GM23338 (cell line): ENCODE results near the gene STRBP. TPM values are rescaled to one million over a fixed set of nuclear protein-coding genes. Genes with fewer than 3 reads are reported as not detected.

ENCODE experiments used
- CREB1 ChIP-seq: fragments of 250-450 bp; sonication (Bioruptor Pico); IDR thresholded peaks from 2 replicates; pipeline ENCODE4 v1.5.0; 2020; ENCODE audit warnings: low read depth, mild to moderate bottlenecking, moderate library complexity
- EZH2 ChIP-seq: fragments of 200-600 bp; sonication (generic); IDR thresholded peaks from one replicate; pipeline ENCODE4 v1.8.0; 2017; ENCODE audit warnings: antibody characterized with exemption, mild to moderate bottlenecking, low read depth; ENCODE audit not compliant: unreplicated experiment
- EZH2phosphoT487 ChIP-seq: fragments of 200-600 bp; sonication (generic); IDR thresholded peaks from one replicate; pipeline ENCODE4 v1.8.1; 2018; ENCODE audit warnings: antibody characterized with exemption; ENCODE audit not compliant: unreplicated experiment
- JUNB ChIP-seq: IDR thresholded peaks from one replicate; pipeline ENCODE4 v1.6.1; 2016; ENCODE audit warnings: antibody characterized with exemption; ENCODE audit not compliant: unreplicated experiment
- NANOG ChIP-seq: IDR thresholded peaks from 2 replicates; pipeline ENCODE4 v1.6.1; 2016; ENCODE audit warnings: antibody characterized with exemption, borderline replicate concordance
- POLR2AphosphoS5 ChIP-seq: IDR thresholded peaks from 2 replicates; pipeline ENCODE4 v1.6.1; 2016; ENCODE audit warnings: antibody characterized with exemption, low read depth
- STAT1 ChIP-seq: IDR thresholded peaks from one replicate; pipeline ENCODE4 v1.6.1; 2016; ENCODE audit warnings: antibody characterized with exemption; ENCODE audit not compliant: unreplicated experiment
- ZNF114 ChIP-seq: fragments of 250-450 bp; sonication (Bioruptor Pico); IDR thresholded peaks from 2 replicates; pipeline ENCODE4 v1.5.0; 2020; ENCODE audit warnings: mild to moderate bottlenecking, moderate library complexity
- ZNF331 ChIP-seq: fragments of 250-450 bp; sonication (Bioruptor Pico); IDR thresholded peaks from 2 replicates; pipeline ENCODE4 v1.5.0; 2020; ENCODE audit warnings: low read depth, mild to moderate bottlenecking, moderate library complexity
- polyA plus RNA-seq: library from polyadenylated mRNA; unstranded; fragments of >200 nt; fragmentation: Nextera tagmentation; extraction: Ambion mirVana; gene quantifications from 2 replicates; pipeline ENCODE4 v1.2.1, GENCODE V29; 2016
- total RNA-seq: library from RNA; depleted of rRNA; stranded (reverse); fragments of >200 nt; shearing (Covaris generic); gene quantifications from 2 replicates; pipeline ENCODE4 v1.2.3, GENCODE V29; 2014
- TF ChIP-seq, protein P1 (sequence below): fragments of 250-450 bp; sonication (Bioruptor Pico); IDR thresholded peaks from 2 replicates; pipeline ENCODE4 v1.5.0; 2020; ENCODE audit warnings: mild to moderate bottlenecking, moderate library complexity
- TF ChIP-seq, protein P2 (sequence below): IDR thresholded peaks from one replicate; pipeline ENCODE4 v1.6.1; 2018; ENCODE audit warnings: antibody characterized with exemption; ENCODE audit not compliant: unreplicated experiment
- TF ChIP-seq, protein P3 (sequence below), 2 experiments: fragments of 200-600 bp in 1 of 2; sonication (generic) in 1 of 2; conservative IDR thresholded peaks; 2 replicates each; pipeline versions ENCODE4 v1.5.1 to v1.6.1; 2016 to 2017; ENCODE audit warnings: antibody characterized with exemption in 2 of 2, low read depth in 2 of 2, mild to moderate bottlenecking in 2 of 2, moderate library complexity in 1 of 2

Gene STRBP
- total and polyA plus RNA-seq, 2 experiments from 2014 or later = 80.5 to 116 TPM

- TF ChIP-seq, protein P1, sequence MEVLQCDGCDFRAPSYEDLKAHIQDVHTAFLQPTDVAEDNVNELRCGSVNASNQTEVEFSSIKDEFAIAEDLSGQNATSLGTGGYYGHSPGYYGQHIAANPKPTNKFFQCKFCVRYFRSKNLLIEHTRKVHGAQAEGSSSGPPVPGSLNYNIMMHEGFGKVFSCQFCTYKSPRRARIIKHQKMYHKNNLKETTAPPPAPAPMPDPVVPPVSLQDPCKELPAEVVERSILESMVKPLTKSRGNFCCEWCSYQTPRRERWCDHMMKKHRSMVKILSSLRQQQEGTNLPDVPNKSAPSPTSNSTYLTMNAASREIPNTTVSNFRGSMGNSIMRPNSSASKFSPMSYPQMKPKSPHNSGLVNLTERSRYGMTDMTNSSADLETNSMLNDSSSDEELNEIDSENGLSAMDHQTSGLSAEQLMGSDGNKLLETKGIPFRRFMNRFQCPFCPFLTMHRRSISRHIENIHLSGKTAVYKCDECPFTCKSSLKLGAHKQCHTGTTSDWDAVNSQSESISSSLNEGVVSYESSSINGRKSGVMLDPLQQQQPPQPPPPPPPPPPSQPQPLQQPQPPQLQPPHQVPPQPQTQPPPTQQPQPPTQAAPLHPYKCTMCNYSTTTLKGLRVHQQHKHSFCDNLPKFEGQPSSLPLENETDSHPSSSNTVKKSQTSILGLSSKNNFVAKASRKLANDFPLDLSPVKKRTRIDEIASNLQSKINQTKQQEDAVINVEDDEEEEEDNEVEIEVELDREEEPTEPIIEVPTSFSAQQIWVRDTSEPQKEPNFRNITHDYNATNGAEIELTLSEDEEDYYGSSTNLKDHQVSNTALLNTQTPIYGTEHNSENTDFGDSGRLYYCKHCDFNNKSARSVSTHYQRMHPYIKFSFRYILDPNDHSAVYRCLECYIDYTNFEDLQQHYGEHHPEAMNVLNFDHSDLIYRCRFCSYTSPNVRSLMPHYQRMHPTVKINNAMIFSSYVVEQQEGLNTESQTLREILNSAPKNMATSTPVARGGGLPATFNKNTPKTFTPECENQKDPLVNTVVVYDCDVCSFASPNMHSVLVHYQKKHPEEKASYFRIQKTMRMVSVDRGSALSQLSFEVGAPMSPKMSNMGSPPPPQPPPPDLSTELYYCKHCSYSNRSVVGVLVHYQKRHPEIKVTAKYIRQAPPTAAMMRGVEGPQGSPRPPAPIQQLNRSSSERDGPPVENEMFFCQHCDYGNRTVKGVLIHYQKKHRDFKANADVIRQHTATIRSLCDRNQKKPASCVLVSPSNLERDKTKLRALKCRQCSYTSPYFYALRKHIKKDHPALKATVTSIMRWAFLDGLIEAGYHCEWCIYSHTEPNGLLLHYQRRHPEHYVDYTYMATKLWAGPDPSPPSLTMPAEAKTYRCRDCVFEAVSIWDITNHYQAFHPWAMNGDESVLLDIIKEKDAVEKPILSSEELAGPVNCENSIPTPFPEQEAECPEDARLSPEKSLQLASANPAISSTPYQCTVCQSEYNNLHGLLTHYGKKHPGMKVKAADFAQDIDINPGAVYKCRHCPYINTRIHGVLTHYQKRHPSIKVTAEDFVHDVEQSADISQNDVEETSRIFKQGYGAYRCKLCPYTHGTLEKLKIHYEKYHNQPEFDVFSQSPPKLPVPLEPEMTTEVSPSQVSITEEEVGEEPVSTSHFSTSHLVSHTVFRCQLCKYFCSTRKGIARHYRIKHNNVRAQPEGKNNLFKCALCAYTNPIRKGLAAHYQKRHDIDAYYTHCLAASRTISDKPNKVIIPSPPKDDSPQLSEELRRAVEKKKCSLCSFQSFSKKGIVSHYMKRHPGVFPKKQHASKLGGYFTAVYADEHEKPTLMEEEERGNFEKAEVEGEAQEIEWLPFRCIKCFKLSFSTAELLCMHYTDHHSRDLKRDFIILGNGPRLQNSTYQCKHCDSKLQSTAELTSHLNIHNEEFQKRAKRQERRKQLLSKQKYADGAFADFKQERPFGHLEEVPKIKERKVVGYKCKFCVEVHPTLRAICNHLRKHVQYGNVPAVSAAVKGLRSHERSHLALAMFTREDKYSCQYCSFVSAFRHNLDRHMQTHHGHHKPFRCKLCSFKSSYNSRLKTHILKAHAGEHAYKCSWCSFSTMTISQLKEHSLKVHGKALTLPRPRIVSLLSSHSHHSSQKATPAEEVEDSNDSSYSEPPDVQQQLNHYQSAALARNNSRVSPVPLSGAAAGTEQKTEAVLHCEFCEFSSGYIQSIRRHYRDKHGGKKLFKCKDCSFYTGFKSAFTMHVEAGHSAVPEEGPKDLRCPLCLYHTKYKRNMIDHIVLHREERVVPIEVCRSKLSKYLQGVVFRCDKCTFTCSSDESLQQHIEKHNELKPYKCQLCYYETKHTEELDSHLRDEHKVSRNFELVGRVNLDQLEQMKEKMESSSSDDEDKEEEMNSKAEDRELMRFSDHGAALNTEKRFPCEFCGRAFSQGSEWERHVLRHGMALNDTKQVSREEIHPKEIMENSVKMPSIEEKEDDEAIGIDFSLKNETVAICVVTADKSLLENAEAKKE (CRISPR knock-in tag) = no peak
- TF ChIP-seq EZH2phosphoT487 (no peak), ZNF331 (CRISPR knock-in tag) (no peak), STAT1 (no peak), NANOG (no peak), JUNB (no peak), EZH2 (no peak), ZNF114 (CRISPR knock-in tag) (no peak), POLR2AphosphoS5 (no peak), CREB1 (CRISPR knock-in tag) (no peak)
- TF ChIP-seq, protein P2, sequence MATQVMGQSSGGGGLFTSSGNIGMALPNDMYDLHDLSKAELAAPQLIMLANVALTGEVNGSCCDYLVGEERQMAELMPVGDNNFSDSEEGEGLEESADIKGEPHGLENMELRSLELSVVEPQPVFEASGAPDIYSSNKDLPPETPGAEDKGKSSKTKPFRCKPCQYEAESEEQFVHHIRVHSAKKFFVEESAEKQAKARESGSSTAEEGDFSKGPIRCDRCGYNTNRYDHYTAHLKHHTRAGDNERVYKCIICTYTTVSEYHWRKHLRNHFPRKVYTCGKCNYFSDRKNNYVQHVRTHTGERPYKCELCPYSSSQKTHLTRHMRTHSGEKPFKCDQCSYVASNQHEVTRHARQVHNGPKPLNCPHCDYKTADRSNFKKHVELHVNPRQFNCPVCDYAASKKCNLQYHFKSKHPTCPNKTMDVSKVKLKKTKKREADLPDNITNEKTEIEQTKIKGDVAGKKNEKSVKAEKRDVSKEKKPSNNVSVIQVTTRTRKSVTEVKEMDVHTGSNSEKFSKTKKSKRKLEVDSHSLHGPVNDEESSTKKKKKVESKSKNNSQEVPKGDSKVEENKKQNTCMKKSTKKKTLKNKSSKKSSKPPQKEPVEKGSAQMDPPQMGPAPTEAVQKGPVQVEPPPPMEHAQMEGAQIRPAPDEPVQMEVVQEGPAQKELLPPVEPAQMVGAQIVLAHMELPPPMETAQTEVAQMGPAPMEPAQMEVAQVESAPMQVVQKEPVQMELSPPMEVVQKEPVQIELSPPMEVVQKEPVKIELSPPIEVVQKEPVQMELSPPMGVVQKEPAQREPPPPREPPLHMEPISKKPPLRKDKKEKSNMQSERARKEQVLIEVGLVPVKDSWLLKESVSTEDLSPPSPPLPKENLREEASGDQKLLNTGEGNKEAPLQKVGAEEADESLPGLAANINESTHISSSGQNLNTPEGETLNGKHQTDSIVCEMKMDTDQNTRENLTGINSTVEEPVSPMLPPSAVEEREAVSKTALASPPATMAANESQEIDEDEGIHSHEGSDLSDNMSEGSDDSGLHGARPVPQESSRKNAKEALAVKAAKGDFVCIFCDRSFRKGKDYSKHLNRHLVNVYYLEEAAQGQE = no peak
- TF ChIP-seq, protein P3, sequence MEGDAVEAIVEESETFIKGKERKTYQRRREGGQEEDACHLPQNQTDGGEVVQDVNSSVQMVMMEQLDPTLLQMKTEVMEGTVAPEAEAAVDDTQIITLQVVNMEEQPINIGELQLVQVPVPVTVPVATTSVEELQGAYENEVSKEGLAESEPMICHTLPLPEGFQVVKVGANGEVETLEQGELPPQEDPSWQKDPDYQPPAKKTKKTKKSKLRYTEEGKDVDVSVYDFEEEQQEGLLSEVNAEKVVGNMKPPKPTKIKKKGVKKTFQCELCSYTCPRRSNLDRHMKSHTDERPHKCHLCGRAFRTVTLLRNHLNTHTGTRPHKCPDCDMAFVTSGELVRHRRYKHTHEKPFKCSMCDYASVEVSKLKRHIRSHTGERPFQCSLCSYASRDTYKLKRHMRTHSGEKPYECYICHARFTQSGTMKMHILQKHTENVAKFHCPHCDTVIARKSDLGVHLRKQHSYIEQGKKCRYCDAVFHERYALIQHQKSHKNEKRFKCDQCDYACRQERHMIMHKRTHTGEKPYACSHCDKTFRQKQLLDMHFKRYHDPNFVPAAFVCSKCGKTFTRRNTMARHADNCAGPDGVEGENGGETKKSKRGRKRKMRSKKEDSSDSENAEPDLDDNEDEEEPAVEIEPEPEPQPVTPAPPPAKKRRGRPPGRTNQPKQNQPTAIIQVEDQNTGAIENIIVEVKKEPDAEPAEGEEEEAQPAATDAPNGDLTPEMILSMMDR (conservative IDR thresholded peaks at IDR 0.05; ENCODE audit: low read depth in 2 of 2) = no peak
Observed at GRCh38 chr9:123262338-123262737, 6.0 kb downstream of the STRBP start (continued).
